ENCODE data around the gene CTSZ. TPM values are rescaled to one million over a fixed set of nuclear protein-coding genes. Genes with fewer than 3 reads are reported as not detected.
A peak's percentile ranks its signal among the peaks of the same experiment; 100 is the strongest.

Gene CTSZ
- total RNA-seq, 4 donors from 2014 or later, result 25.2 to 58.7 (median 51.9) TPM

- H3K4me3 ChIP-seq, result no peak overlapping the region
- H3K27ac ChIP-seq, result no peak overlapping the region
- intact Hi-C loops (cut with DNase I; ENCODE audit: low total_unique reads) (no loop called here), in situ Hi-C loops (cut with MboI; ENCODE audit: low sequenced_read_pairs in 4 of 4) (loop anchor here in 1 of 4 donors (25.0 kb wide), 1 partner anchor 106 kb away; no protein-coding TSS in a partner anchor)
- TF ChIP-seq POLR2A (IDR thresholded peaks at IDR 0.05) (no peak), CTCF (IDR thresholded peaks at IDR 0.05 in 4 of 5, conservative IDR thresholded peaks at IDR 0.05 in 1 of 5) (no peak)
- peaks cover 0 to 12% of the 10 kb centered on the region in 2 donors for H3K4me1 ChIP-seq
- H3K9me3 ChIP-seq, result no peaks in the 10 kb centered on the region
- DNase-seq (no peak), ATAC-seq (no peak)
- H3K36me3 ChIP-seq, result peaks cover 2 to 100% of the 10 kb centered on the region in 2 donors
- H3K27me3 ChIP-seq, result no peaks in the 10 kb centered on the region
These were observed 14.1 kb downstream of the CTSZ start for GRCh38 chr20:58992911-58993310.

GRCh38 chr20:58991715-58992114 lies 15.3 kb downstream of the CTSZ start:
- Histone ChIP-seq H3K27ac (peak overlapping the region in 1 of 4 donors; percentile 38), H3K27me3 (no peaks in the 10 kb centered on the region), H3K4me3 (no peak overlapping the region), H3K36me3 (peaks cover 2 to 100% of the 10 kb centered on the region in 2 donors), H3K4me1 (peaks cover 0 to 12% of the 10 kb centered on the region in 2 donors), H3K9me3 (no peaks in the 10 kb centered on the region)
- DNase-seq, result no peak
- TF ChIP-seq CTCF (IDR thresholded peaks at IDR 0.05 in 4 of 5, conservative IDR thresholded peaks at IDR 0.05 in 1 of 5) (no peak), POLR2A (IDR thresholded peaks at IDR 0.05) (no peak)
- intact Hi-C loops (cut with DNase I; ENCODE audit: low total_unique reads) (no loop called here), in situ Hi-C loops (cut with MboI; ENCODE audit: low sequenced_read_pairs in 4 of 4) (loop anchor here in 1 of 4 donors (25.0 kb wide), 1 partner anchor 104 kb away; no protein-coding TSS in a partner anchor)
- ATAC-seq, result no peak

GRCh38 chr20:58990651-58991445 lies 16.2 kb downstream of the CTSZ start:
- ATAC-seq (no peak), DNase-seq (no peak)
- intact Hi-C loops (cut with DNase I; ENCODE audit: low total_unique reads) (no loop called here), in situ Hi-C loops (cut with MboI; ENCODE audit: low sequenced_read_pairs in 4 of 4) (loop anchor here in 1 of 4 donors (25.0 kb wide), 1 partner anchor 104 kb away; no protein-coding TSS in a partner anchor)
- Histone ChIP-seq H3K4me1 (peaks cover 0 to 12% of the 10 kb centered on the region in 2 donors), H3K36me3 (peaks cover 0 to 98% of the 10 kb centered on the region in 2 donors), H3K9me3 (no peaks in the 10 kb centered on the region), H3K27me3 (no peaks in the 10 kb centered on the region), H3K4me3 (no peak overlapping the region), H3K27ac (no peak overlapping the region)
- TF ChIP-seq CTCF (IDR thresholded peaks at IDR 0.05 in 4 of 5, conservative IDR thresholded peaks at IDR 0.05 in 1 of 5) (no peak), POLR2A (IDR thresholded peaks at IDR 0.05) (no peak)

- H3K4me3 ChIP-seq, result no peak overlapping the region
- DNase-seq (no peak), ATAC-seq (no peak)
- peaks cover 12 to 24% of the 10 kb centered on the region in 2 donors for H3K4me1 ChIP-seq
- in situ Hi-C loops (cut with MboI; ENCODE audit: low sequenced_read_pairs in 4 of 4) (loop anchor here (10.0 to 25.0 kb wide), 3 partner anchors 46 to 104 kb away; partner anchors contain the start of gene ATP5F1E (in 2 of the 4)), intact Hi-C loops (cut with DNase I; ENCODE audit: low total_unique reads) (loop anchor here (10.0 kb wide), 1 partner anchor 334 kb away; the partner anchor contains the start of gene STX16)
- H3K27me3 ChIP-seq, result no peaks in the 10 kb centered on the region
- H3K27ac ChIP-seq, result no peak overlapping the region
- TF ChIP-seq POLR2A (IDR thresholded peaks at IDR 0.05) (no peak), CTCF (IDR thresholded peaks at IDR 0.05 in 4 of 5, conservative IDR thresholded peaks at IDR 0.05 in 1 of 5) (no peak)
- H3K9me3 ChIP-seq, result no peaks in the 10 kb centered on the region
- peaks cover 0 to 81% of the 10 kb centered on the region in 2 donors for H3K36me3 ChIP-seq
These were observed 17.9 kb downstream of the CTSZ start for GRCh38 chr20:58989196-58989595.

All from gastrocnemius medialis (tissue), 4 donors.